OCI-M2 (cell line): ENCODE data around the gene LGALS1.

Experiments used
- DNase-seq: peaks from one replicate; lab custom pipeline; 2025; ENCODE audit not compliant: unreplicated experiment; lab: John Stamatoyannopoulos, UW

Gene LGALS1

GRCh38 chr22:37661160-37661924 is 14.1 kb upstream of the LGALS1 start:
- no peak for DNase-seq

DNA sequence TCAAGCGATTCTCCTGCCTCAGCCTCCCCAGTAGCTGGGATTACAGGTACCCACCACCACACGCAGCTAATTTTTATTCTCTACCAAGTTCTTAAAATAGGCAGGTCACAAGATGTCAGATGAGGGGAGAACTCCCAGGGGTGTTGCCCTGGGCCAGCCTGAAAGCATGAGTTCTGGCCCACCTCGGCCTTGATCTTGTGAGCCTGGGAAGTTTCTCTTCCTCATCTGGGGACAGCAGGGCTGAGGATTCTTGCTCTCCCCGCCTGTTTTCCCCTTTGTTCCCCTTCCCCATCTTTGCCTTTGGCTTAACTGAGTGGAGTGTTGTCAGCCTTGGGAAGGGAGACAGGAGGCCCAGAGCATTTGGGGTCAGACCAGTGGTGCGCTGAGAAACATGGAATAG is 13.4 kb upstream of the LGALS1 start:
- DNase-seq = no peak

DNA sequence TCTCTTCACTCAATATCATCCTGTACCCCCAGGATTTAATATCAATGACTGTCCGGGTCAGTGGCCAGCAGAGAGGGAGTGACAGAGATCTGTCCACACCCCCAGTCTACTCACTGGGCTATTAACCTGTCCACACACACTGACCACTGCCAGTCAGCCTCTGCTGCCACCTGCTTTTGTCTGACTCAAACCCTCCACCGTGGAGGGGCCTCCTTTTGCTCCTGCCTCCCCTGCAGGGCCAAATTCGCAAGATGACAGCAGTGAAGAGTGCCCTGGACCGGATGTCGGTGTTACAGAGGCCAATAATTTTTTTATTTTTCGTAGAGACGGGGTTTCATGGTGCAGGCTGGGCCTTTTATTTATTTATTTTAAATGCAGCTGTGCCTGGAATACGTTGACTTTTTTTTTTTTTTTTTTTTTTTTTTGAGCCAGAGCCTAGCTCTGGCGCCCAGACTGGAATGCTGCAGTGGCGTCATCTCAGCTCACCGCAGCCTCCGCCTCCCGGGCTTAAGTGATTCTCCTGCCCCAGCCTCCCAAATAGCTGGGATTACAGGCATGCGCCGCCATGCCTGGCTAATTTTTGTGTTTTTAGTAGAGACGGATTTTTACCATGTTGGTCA is 11.8 kb upstream of the LGALS1 start:
- no peak for DNase-seq

DNA sequence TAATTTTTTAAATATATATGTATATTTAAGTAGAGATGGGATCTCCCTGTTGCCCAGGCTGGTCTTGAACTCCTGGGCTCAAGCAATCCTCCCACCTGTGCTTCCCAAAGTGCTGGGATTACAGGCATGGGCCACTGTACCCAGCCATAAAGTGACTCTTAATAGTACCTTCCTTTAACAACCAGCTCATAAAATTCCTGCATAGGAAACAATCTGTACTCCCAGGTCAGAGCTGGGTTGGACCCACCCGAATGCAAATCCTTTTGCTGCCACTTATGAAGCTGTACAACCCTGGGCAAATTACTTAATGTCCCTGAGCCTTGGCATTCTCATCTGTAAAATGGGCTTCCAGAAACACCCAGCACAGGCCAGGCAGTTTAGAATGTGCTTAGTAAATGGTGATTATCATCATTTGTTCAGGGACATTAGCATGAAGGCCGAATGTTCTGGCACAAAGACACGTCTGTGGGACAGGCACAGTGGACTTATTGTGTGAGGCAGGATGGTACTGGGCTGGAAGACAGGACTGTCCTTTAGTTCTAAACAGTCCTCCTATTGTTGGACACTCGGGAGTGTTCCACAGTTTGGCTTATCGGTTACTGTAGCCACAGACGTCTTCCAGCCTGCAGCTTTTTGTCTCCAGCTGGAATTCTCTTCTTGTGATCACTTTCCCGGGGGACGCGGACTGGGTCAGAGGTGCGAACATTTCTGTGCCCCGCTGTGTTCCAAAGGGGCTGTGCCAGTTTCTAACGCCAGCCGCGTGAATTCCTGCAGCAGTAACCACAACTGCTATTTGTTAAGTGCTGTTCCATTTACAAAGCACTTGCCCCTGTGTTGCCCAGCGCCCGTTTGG is 11.0 kb upstream of the LGALS1 start:
- no peak for DNase-seq

GRCh38 chr22:37665487-37665886 is 9.9 kb upstream of the LGALS1 start:
- DNase-seq = no peak

- DNase-seq = no peak
Measured at GRCh38 chr22:37669586-37669985, 5.8 kb upstream of the LGALS1 start.

- no peak for DNase-seq
Measured at GRCh38 chr22:37672206-37672919, 3.1 kb upstream of the LGALS1 start.

- no peak for DNase-seq
Measured at GRCh38 chr22:37672920-37673455, 2.4 kb upstream of the LGALS1 start.

GRCh38 chr22:37674248-37674647 is 1.2 kb upstream of the LGALS1 start:
- DNase-seq = no peak

DNA sequence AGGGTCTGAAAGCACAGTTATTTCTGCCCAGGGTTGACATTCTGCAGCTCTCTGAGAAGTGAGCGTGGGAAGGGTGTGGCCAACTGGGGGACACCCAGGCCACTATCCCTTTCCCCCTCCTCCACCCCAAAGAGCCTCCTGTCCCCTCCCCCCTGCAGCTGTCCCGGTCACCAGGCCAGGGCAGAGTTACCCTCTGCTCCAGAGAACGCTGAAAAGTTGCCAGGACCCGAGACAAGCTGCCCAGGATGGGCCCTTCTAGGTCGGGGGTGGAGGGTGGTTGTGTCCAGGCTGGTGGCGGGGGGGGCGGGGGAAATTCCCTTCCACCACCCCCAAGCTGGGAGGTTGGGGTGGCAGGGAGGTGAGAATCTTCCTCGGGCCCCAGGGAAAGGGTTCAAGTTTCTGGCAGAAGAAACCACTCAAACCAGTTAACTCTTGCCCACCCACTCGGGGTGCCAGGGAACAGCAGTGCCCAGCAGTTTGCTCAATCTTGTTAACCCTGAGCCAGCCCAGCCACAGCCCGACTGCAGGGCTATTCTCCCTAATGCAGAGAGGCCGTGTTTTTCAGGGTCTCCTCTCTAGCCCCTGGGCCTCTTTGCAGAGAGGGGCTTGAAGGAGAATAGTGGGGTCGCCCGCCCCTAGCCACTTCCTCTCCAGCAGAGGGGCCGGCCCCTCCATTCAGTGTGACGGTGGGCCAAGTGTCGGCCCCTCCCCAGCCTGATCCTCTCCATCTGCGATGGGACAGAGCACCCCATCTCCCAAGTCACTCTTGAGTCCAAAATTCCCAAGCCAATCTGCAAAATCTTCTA is 697 bp downstream of the LGALS1 start:
- no peak for DNase-seq

- peak; percentile 70 for DNase-seq
Measured at GRCh38 chr22:37676736-37677492, 1.5 kb downstream of the LGALS1 start.

DNA sequence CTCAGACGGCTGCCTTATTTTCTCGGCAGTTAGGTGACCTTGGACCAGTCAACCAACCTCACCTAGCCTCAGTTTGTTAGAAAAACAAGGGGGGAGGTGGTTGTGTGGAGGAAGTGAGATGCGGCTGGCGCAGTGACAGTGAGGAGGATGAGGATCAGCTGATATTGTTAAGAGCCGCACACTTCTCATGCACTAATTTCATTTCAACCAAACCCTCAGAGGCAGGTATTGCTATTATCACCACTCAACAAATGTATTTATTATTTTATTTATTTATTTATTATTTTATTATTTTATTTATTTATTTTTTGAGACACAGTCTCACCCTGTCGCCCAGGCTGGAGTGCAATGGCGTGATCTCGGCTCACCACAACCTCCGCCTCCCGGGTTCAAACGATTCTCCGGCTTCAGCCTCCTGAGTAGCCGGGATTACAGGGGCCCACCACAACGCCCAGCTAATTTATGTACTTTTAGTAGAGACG is 2.1 kb downstream of the LGALS1 start:
- DNase-seq = no peak

GRCh38 chr22:37678372-37678771 is 2.9 kb downstream of the LGALS1 start:
- DNase-seq = no peak

- DNase-seq = no peak
Measured at GRCh38 chr22:37679670-37680069, 4.2 kb downstream of the LGALS1 start.

DNA sequence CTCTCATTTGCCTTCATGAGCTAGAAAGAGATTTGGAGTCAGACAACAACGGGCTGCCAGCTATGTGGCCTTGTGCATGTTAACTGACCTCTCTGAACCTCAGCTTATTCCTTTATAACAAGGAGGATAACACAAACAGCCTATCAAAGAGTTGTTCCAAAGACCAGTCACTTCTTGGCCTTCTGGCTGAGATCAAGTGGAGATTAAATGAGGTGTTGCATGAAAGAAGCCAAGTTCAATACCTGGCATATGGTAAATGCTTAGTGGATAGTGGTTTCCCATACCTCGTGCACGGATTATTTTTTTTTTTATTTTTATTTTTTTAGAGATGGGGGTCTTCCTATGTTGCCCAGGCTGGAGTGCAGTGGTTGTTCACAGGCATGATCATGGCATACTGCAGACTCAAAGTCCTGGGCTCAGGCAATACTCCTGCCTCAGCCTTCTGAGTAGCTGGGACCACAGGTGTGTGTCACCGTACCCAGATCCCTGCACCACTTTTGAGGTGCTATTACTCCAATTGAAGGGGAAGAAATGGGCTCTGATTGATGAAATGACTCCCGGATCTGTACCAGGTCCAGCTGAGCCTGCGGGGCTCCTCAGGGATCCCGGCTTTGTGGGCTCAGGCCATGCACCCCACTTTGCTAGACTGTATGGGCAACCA is 4.9 kb downstream of the LGALS1 start:
- no peak for DNase-seq

GRCh38 chr22:37681001-37681424 is 5.6 kb downstream of the LGALS1 start:
- no peak for DNase-seq

DNA sequence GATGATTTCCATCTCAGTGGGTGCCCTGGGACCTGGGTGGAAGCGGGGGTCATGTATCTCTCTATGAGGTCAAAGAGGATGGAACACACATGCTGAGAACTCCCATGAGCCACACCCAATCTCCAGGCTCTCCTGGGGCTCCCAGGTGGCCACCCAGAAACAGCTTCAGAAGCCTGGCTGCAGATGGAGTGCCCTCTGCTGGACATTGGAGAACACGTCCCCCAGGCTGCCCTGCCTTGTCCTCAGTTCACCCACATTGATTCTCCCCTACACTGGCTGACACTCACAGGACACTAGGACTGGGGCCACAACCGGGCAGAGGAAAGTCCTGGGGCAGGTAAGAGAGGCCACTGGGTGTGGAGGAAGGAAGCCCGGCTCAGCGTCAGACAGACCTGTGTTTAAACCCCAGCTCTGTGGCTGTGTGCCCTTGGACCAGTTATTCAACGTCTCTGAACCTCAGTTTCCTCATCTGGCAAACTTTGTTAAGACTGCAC is 6.2 kb downstream of the LGALS1 start:
- no peak for DNase-seq

- DNase-seq = no peak
Measured at GRCh38 chr22:37684803-37685615, 9.6 kb downstream of the LGALS1 start.
